Transverse colon (tissue), 4 donors: Measurements from ENCODE around the gene TPD52L2.

Experiments used
- EP300 ChIP-seq: sonication (generic); formaldehyde crosslinking; IDR thresholded peaks from one replicate; pipeline ENCODE4 v1.6.1; 2017; ENCODE audit warnings: antibody characterized with exemption, low read depth
- POLR2A ChIP-seq: fragments of 450-650 bp; IDR thresholded peaks from one replicate; pipeline ENCODE4 v1.6.1; 2016; ENCODE audit warnings: antibody characterized with exemption, mild to moderate bottlenecking, moderate library complexity
- POLR2AphosphoS5 ChIP-seq, 3 donors: sonication (generic); formaldehyde crosslinking; IDR thresholded peaks; one replicate each; pipeline ENCODE4 v1.6.1; 2016; ENCODE audit warnings: antibody characterized with exemption in 3 of 3
- TF ChIP-seq, protein P1 (sequence below), 5 experiments: fragments of 200-600 bp in 3 of 5; fragments of 450-650 bp in 2 of 5; sonication (generic) in 3 of 5; IDR thresholded peaks; 1 replicate in 2 of 5; 2 replicates in 3 of 5; pipeline ENCODE4 v1.5.1; 2016 to 2017; ENCODE audit warnings: antibody characterized with exemption in 5 of 5, inconsistent platforms in 3 of 5, mild to moderate bottlenecking in 2 of 5, moderate library complexity in 1 of 5

DNA sequence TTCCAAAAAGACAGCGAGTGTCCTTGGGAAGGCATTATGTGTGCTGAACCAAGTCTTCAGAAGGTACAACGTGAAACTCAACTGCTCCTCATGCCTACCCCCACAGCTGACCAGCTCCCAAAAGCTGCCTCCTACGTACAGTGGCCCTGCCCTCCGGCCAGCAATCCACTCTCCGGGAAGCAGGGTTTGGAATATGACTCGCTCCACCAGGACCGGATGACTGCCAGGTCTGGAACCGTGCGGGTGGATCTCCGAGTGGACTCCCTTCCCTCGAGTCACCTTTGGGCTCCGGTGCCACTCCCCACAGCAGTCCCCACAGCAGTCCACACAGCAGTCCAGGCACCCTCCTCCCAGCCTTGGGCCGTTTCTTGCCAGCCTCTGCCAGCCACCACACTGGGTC, 38.3 kb upstream of the TPD52L2 start:
- TF ChIP-seq POLR2A (no peak), POLR2AphosphoS5 (IDR thresholded peaks at IDR 0.05) (no peak), EP300 (no peak)
- TF ChIP-seq, protein P1, sequence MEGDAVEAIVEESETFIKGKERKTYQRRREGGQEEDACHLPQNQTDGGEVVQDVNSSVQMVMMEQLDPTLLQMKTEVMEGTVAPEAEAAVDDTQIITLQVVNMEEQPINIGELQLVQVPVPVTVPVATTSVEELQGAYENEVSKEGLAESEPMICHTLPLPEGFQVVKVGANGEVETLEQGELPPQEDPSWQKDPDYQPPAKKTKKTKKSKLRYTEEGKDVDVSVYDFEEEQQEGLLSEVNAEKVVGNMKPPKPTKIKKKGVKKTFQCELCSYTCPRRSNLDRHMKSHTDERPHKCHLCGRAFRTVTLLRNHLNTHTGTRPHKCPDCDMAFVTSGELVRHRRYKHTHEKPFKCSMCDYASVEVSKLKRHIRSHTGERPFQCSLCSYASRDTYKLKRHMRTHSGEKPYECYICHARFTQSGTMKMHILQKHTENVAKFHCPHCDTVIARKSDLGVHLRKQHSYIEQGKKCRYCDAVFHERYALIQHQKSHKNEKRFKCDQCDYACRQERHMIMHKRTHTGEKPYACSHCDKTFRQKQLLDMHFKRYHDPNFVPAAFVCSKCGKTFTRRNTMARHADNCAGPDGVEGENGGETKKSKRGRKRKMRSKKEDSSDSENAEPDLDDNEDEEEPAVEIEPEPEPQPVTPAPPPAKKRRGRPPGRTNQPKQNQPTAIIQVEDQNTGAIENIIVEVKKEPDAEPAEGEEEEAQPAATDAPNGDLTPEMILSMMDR (IDR thresholded peaks at IDR 0.05) = no peak
